Measurements from ENCODE around the gene ITPR2.
"Not testable (repeated sequence)": the region's sequence is repeated elsewhere in the genome, so short reads cannot be mapped to it uniquely, and the experiment has no call there.

The ITPR2 gene

GRCh38 chr12:26551385-26551784 is 281.6 kb downstream of the ITPR2 start:
- DNase-seq, result no peak

- DNase-seq, result no peak
These were observed 284.8 kb downstream of the ITPR2 start for GRCh38 chr12:26548227-26548626.

GRCh38 chr12:26546535-26547314 is 286.3 kb downstream of the ITPR2 start:
- no peak for DNase-seq

GRCh38 chr12:26539131-26539530 is 293.9 kb downstream of the ITPR2 start:
- no peak for DNase-seq

GRCh38 chr12:26537651-26538050 is 295.3 kb downstream of the ITPR2 start:
- no peak for DNase-seq

- DNase-seq, result no peak
These were observed 295.9 kb downstream of the ITPR2 start for GRCh38 chr12:26537126-26537525.

GRCh38 chr12:26535826-26536225 is 297.2 kb downstream of the ITPR2 start:
- DNase-seq, result no peak

- no peak for DNase-seq
These were observed 298.9 kb downstream of the ITPR2 start for GRCh38 chr12:26534071-26534470.

- DNase-seq, result no peak
These were observed 299.8 kb downstream of the ITPR2 start for GRCh38 chr12:26533211-26533610.

- no peak for DNase-seq
These were observed 302.5 kb downstream of the ITPR2 start for GRCh38 chr12:26530461-26530860.

- DNase-seq, result no peak
These were observed 304.1 kb downstream of the ITPR2 start for GRCh38 chr12:26528943-26529342.

GRCh38 chr12:26527682-26528081 is 305.3 kb downstream of the ITPR2 start:
- DNase-seq, result no peak

GRCh38 chr12:26524862-26525465 is 308.0 kb downstream of the ITPR2 start:
- no peak for DNase-seq

GRCh38 chr12:26523708-26524150 is 309.3 kb downstream of the ITPR2 start:
- no peak for DNase-seq

GRCh38 chr12:26520869-26521268 is 312.1 kb downstream of the ITPR2 start:
- DNase-seq, result no peak

GRCh38 chr12:26520109-26520508 is 312.9 kb downstream of the ITPR2 start:
- no peak for DNase-seq

GRCh38 chr12:26519462-26519861 is 313.5 kb downstream of the ITPR2 start:
- DNase-seq, result no peak

GRCh38 chr12:26517320-26517719 is 315.7 kb downstream of the ITPR2 start:
- DNase-seq, result not testable (repeated sequence)

GRCh38 chr12:26514364-26514763 is 318.6 kb downstream of the ITPR2 start:
- no peak for DNase-seq

- DNase-seq, result no peak
These were observed 319.5 kb downstream of the ITPR2 start for GRCh38 chr12:26513363-26514043.

- no peak for DNase-seq
These were observed 320.8 kb downstream of the ITPR2 start for GRCh38 chr12:26512213-26512612.

- DNase-seq, result no peak
These were observed 322.7 kb downstream of the ITPR2 start for GRCh38 chr12:26510354-26510674.

GRCh38 chr12:26507613-26508012 is 325.4 kb downstream of the ITPR2 start:
- DNase-seq, result no peak

- no peak for DNase-seq
These were observed 332.9 kb downstream of the ITPR2 start for GRCh38 chr12:26499979-26500640.
